Neuronal stem cell (in vitro differentiated cells): ENCODE data around the gene APC2.
A peak's percentile ranks its signal among the peaks of the same experiment; 100 is the strongest.

Experiments
- DNase-seq: peaks from one replicate; pipeline ENCODE4 v3.0.0-alpha.2; 2013; ENCODE audit warnings: low spot score
- H2AFZ ChIP-seq: one replicate; pipeline ENCODE4 v1.6.1; 2013; ENCODE audit warnings: mild to moderate bottlenecking, low read length, inconsistent platforms
- H2AK5ac ChIP-seq: 2 replicates; pipeline ENCODE4 v1.6.1; 2013; ENCODE audit warnings: low read depth, mild to moderate bottlenecking, inconsistent platforms, low read length, moderate library complexity, mixed read lengths
- H2BK120ac ChIP-seq: 2 replicates; pipeline ENCODE4 v1.6.1; 2013; ENCODE audit warnings: low read depth, mild to moderate bottlenecking, inconsistent platforms, low read length, moderate library complexity, mixed read lengths
- H2BK12ac ChIP-seq: one replicate; pipeline ENCODE4 v1.6.1; 2013; ENCODE audit warnings: low read length, inconsistent platforms
- H2BK15ac ChIP-seq: 2 replicates; pipeline ENCODE4 v1.6.1; 2013; ENCODE audit warnings: mild to moderate bottlenecking, low read length, inconsistent platforms, mixed read lengths
- H2BK5ac ChIP-seq: one replicate; pipeline ENCODE4 v1.6.1; 2013; ENCODE audit warnings: inconsistent platforms, mild to moderate bottlenecking, low read length, moderate library complexity
- H3K14ac ChIP-seq: one replicate; pipeline ENCODE4 v1.6.1; 2013; ENCODE audit warnings: low read length, inconsistent platforms
- H3K18ac ChIP-seq: 2 replicates; pipeline ENCODE4 v1.6.1; 2013; ENCODE audit warnings: low read length, inconsistent platforms
- H3K23ac ChIP-seq: 2 replicates; pipeline ENCODE4 v1.6.1; 2013; ENCODE audit warnings: low read depth, mild to moderate bottlenecking, mixed read lengths, low read length, inconsistent platforms; ENCODE audit not compliant: poor library complexity
- H3K27ac ChIP-seq: replicated peaks from 3 replicates; pipeline ENCODE4 v1.5.1; 2013; ENCODE audit warnings: low read length, inconsistent platforms
- H3K27me3 ChIP-seq, 3 experiments: 2 replicates each; pipeline ENCODE4 v1.6.1; 2013; ENCODE audit warnings: low read length in 3 of 3, mild to moderate bottlenecking in 2 of 3, inconsistent platforms in 1 of 3, low read depth in 1 of 3, mixed read lengths in 1 of 3, moderate library complexity in 1 of 3; ENCODE audit not compliant: control insufficient read depth in 3 of 3, insufficient read depth in 3 of 3
- H3K36me3 ChIP-seq, 2 donors: replicated peaks in 1 of 2; 2 replicates each; pipeline ENCODE4 v1.6.1; 2013; ENCODE audit warnings: low read length in 2 of 2; ENCODE audit not compliant: control insufficient read depth in 2 of 2, insufficient read depth in 2 of 2
- H3K4ac ChIP-seq: 2 replicates; pipeline ENCODE4 v1.6.1; 2013; ENCODE audit warnings: inconsistent platforms, mild to moderate bottlenecking, low read length, moderate library complexity
- H3K4me1 ChIP-seq, 2 donors: 1 replicate in 1 of 2; 2 replicates in 1 of 2; pipeline ENCODE4 v1.6.1; 2013; ENCODE audit warnings: low read length in 2 of 2, low read depth in 1 of 2; ENCODE audit not compliant: control insufficient read depth in 2 of 2, insufficient read depth in 1 of 2
- H3K4me2 ChIP-seq: one replicate; pipeline ENCODE4 v1.6.1; 2013; ENCODE audit warnings: mild to moderate bottlenecking, low read length, inconsistent platforms; ENCODE audit not compliant: insufficient read depth, poor library complexity, severe bottlenecking
- H3K4me3 ChIP-seq, 2 donors: 2 replicates each; pipeline ENCODE4 v1.5.1; 2013; ENCODE audit warnings: low read length in 2 of 2, mild to moderate bottlenecking in 2 of 2, inconsistent platforms in 1 of 2, moderate library complexity in 1 of 2
- H3K79me1 ChIP-seq: one replicate; pipeline ENCODE4 v1.6.1; 2013; ENCODE audit warnings: low read depth, mild to moderate bottlenecking, inconsistent platforms, low read length, moderate library complexity
- H3K9ac ChIP-seq: one replicate; pipeline ENCODE4 v1.6.1; 2013; ENCODE audit warnings: mild to moderate bottlenecking, low read depth, low read length, inconsistent platforms; ENCODE audit not compliant: poor library complexity
- H3K9me3 ChIP-seq, 2 donors: replicated peaks in 1 of 2; 2 replicates each; pipeline versions ENCODE3 to v1.6.1; 2013; ENCODE audit warnings: low read length in 2 of 2, mild to moderate bottlenecking in 2 of 2, inconsistent platforms in 1 of 2, low read depth in 1 of 2, mixed read lengths in 1 of 2, moderate library complexity in 1 of 2; ENCODE audit not compliant: control insufficient read depth in 2 of 2, insufficient read depth in 1 of 2
- H4K8ac ChIP-seq: one replicate; pipeline ENCODE4 v1.6.1; 2013; ENCODE audit warnings: low read depth, mild to moderate bottlenecking, inconsistent platforms, low read length, moderate library complexity
- H4K91ac ChIP-seq: one replicate; pipeline ENCODE4 v1.6.1; 2013; ENCODE audit warnings: low read length, low read depth, mild to moderate bottlenecking, inconsistent platforms; ENCODE audit not compliant: poor library complexity
- WGBS, 2 donors: extraction: QIAGEN DNeasy Blood & Tissue Kit; methylation state at CpG; one replicate each; pipeline ENCODE4 v1.1.7; 2013; ENCODE audit warnings: missing lambda C conversion rate in 2 of 2, mixed read lengths in 1 of 2; ENCODE audit not compliant: insufficient read length in 2 of 2, insufficient replicate concordance in 1 of 2; ENCODE audit errors: extremely low coverage in 2 of 2; 5-methylcytosine and 5-hydroxymethylcytosine counted together

The APC2 gene

DNA sequence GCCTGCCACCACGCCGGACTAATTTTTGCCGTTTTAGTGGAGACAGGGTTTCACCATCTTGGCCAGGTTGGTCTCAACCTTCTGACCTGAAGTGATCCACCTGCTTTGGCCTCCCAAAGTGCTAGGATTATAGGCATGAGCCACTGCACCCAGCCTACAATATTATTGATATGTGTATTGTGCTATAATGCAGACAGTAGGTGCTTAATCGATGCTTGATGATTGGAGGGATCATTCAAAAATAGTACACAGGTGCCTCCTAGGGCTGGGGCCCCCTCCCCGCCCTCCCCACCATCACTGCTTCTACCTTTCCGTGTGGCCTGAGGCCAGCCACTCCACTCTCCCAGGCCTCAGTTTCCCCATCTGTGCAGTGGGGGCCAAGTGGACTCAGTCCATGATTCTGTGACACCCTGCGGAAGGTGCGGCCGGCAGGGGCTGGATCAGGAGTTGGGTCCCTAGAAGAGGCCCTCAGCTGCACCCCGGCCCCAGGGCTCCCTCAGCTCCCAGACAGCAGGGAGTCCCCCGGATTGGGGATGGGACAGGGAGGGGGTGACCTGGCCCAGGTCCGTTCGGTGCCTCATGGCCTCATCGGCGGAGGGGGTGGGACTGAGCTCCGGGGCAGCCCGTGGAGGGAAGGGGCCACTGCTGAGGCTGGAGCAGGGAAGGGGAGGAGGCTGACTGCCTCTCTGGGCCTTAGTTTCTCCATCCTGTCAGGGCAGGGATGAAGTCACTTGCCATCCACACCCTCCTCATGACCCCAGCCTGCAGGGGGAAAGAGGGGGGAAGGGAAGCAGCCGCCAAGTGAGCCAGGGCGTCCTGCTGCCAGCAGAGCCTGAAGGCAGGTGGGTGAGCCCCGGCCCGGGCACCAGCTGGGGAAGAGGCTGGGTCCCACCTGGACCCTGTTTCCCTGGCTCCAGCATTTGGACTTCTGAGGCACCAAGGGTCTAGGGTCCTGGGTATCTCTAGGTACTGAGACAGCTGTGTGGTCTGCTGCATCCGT, 61.7 kb downstream of the APC2 start:
- Histone ChIP-seq H2BK15ac (peak overlapping the region; percentile 75), H4K8ac (no peak overlapping the region), H3K4me3 (no peak overlapping the region), H3K23ac (peak overlapping the region; percentile 16), H3K4me2 (no peak overlapping the region), H2AK5ac (peak overlapping the region; percentile 98), H2BK12ac (peak overlapping the region; percentile 94), H3K4ac (no peak overlapping the region), H3K27ac (no peak overlapping the region), H3K14ac (peak overlapping the region; percentile 8), H4K91ac (peak overlapping the region; percentile 64), H3K27me3 (peaks cover 2 to 60% (median 26%) of the 10 kb centered on the region in 3 experiments), H3K9ac (no peak overlapping the region), H3K79me1 (no peaks in the 10 kb centered on the region), H2AFZ (no peak overlapping the region), H2BK5ac (no peak overlapping the region), H3K4me1 (peaks cover 3 to 12% of the 10 kb centered on the region in 2 donors), H3K9me3 (peaks cover 0 to 8% of the 10 kb centered on the region in 2 donors), H3K36me3 (no peaks in the 10 kb centered on the region), H2BK120ac (peak overlapping the region; percentile 94), H3K18ac (peak overlapping the region; percentile 70)
- no CpG with 5 or more reads among the region's 22 CpGs for WGBS, 2 donors
- DNase-seq = no peak

- H2BK5ac ChIP-seq = no peak within 1 kb of the TSS
- H3K4me3 ChIP-seq = peak within 1 kb of the TSS in 1 of 2 donors; percentile 37
- no peak within 1 kb of the TSS for H3K4ac ChIP-seq
- H3K4me2 ChIP-seq = peak within 1 kb of the TSS; percentile 73
- H2AFZ ChIP-seq = peak within 1 kb of the TSS; percentile 53
- H3K9me3 ChIP-seq = peaks cover 0 to 8% of the 10 kb centered on the region in 2 donors
- H3K9ac ChIP-seq = no peak within 1 kb of the TSS
- peak within 1 kb of the TSS; percentile 94 for H2BK12ac ChIP-seq
- H2BK120ac ChIP-seq = peak within 1 kb of the TSS; percentile 94
- peak within 1 kb of the TSS; percentile 8 for H3K14ac ChIP-seq
- peak within 1 kb of the TSS; percentile 64 for H4K91ac ChIP-seq
- no peaks in the 10 kb centered on the region for H3K36me3 ChIP-seq
- H4K8ac ChIP-seq = no peak within 1 kb of the TSS
- H3K79me1 ChIP-seq = no peaks in the 10 kb centered on the region
- peak within 1 kb of the TSS; percentile 87 for H3K18ac ChIP-seq
- WGBS, 2 donors = no CpG with 5 or more reads among the region's 78 CpGs
- H2AK5ac ChIP-seq = peak within 1 kb of the TSS; percentile 98
- DNase-seq = no peak
- H3K27ac ChIP-seq = no peak within 1 kb of the TSS
- H3K23ac ChIP-seq = peak within 1 kb of the TSS; percentile 80
- H3K27me3 ChIP-seq = peaks cover 2 to 63% (median 26%) of the 10 kb centered on the region in 3 experiments
- peaks cover 3 to 9% of the 10 kb centered on the region in 2 donors for H3K4me1 ChIP-seq
- H2BK15ac ChIP-seq = peak within 1 kb of the TSS; percentile 75
These were observed 63.0 kb downstream of the APC2 start, which contains the start of gene ADAMTSL5 for GRCh38 chr19:1512671-1513498. Gene ADAMTSL5, minus strand, starts transcription at chr19:1513019. Its CDS starts 2,076 bp downstream, at chr19:1510943.

- H3K4ac ChIP-seq = no peak overlapping the region
- H3K36me3 ChIP-seq = no peaks in the 10 kb centered on the region
- no peak overlapping the region for H3K14ac ChIP-seq
- peak overlapping the region; percentile 84 for H2AK5ac ChIP-seq
- peaks cover 3 to 7% of the 10 kb centered on the region in 2 donors for H3K4me1 ChIP-seq
- H3K9me3 ChIP-seq = peaks cover 0 to 6% of the 10 kb centered on the region in 2 donors
- H2BK15ac ChIP-seq = no peak overlapping the region
- H2BK12ac ChIP-seq = peak overlapping the region; percentile 84
- WGBS, 2 donors = no CpG with 5 or more reads among the region's 52 CpGs
- H4K91ac ChIP-seq = no peak overlapping the region
- peaks cover 2 to 68% (median 28%) of the 10 kb centered on the region in 3 experiments for H3K27me3 ChIP-seq
- H2BK5ac ChIP-seq = no peak overlapping the region
- no peak overlapping the region for H4K8ac ChIP-seq
- no peak for DNase-seq
- peak overlapping the region; percentile 73 for H3K23ac ChIP-seq
- H3K9ac ChIP-seq = no peak overlapping the region
- H3K18ac ChIP-seq = peak overlapping the region; percentile 87
- H3K79me1 ChIP-seq = no peaks in the 10 kb centered on the region
- peak overlapping the region; percentile 53 for H2AFZ ChIP-seq
- H2BK120ac ChIP-seq = no peak overlapping the region
- peak overlapping the region; percentile 73 for H3K4me2 ChIP-seq
- H3K27ac ChIP-seq = no peak overlapping the region
- no peak overlapping the region for H3K4me3 ChIP-seq
These were observed 63.8 kb downstream of the APC2 start for GRCh38 chr19:1513499-1514294.
